BJ (cell line): ENCODE measurements around the gene FAM131B. TPM values are rescaled to one million over a fixed set of nuclear protein-coding genes. Genes with fewer than 3 reads are reported as not detected.

Experiments used
- CTCF ChIA-PET: fragments of 350-600 bp; formaldehyde crosslinking; extraction: SDS; loops from one replicate; lab custom pipeline; 2021; ENCODE audit warnings: antibody characterized with exemption, inconsistent platforms; lab: Yijun Ruan, JAX
- POLR2A ChIA-PET: fragments of 300-600 bp; sonication (Branson Sonifier 250); formaldehyde crosslinking; extraction: SDS; loops from one replicate; lab custom pipeline; 2021; ENCODE audit warnings: antibody characterized with exemption; lab: Charles Lee
- DNase-seq: peaks from one replicate; pipeline ENCODE4 v3.0.0-alpha.2; 2011; ENCODE audit warnings: low read depth
- H3K27me3 ChIP-seq: 2 replicates; pipeline ENCODE4 v1.6.0; 2011; ENCODE audit warnings: low read length; ENCODE audit not compliant: control insufficient read depth, insufficient read depth
- H3K36me3 ChIP-seq: 2 replicates; pipeline ENCODE4 v1.5.1; 2011; ENCODE audit warnings: low read length; ENCODE audit not compliant: control insufficient read depth, insufficient read depth
- H3K4me3 ChIP-seq: 2 replicates; pipeline ENCODE4 v1.5.1; 2011; ENCODE audit warnings: low read depth, mild to moderate bottlenecking, control low read depth, low read length
- polyA plus RNA-seq: library from polyadenylated mRNA; depleted of rRNA; stranded (reverse); fragments of >200 nt; gene quantifications from 2 replicates; pipeline ENCODE4 v1.2.3, GENCODE V29; 2011
- TF ChIP-seq, protein P1 (sequence below): IDR thresholded peaks from 2 replicates; pipeline ENCODE4 v1.5.1; 2011; ENCODE audit warnings: low read depth, mild to moderate bottlenecking, control low read depth, inconsistent platforms, low read length, moderate library complexity; ENCODE audit not compliant: insufficient read depth

Gene FAM131B
- polyA plus RNA-seq, 1 experiment: 2.9 TPM

DNA sequence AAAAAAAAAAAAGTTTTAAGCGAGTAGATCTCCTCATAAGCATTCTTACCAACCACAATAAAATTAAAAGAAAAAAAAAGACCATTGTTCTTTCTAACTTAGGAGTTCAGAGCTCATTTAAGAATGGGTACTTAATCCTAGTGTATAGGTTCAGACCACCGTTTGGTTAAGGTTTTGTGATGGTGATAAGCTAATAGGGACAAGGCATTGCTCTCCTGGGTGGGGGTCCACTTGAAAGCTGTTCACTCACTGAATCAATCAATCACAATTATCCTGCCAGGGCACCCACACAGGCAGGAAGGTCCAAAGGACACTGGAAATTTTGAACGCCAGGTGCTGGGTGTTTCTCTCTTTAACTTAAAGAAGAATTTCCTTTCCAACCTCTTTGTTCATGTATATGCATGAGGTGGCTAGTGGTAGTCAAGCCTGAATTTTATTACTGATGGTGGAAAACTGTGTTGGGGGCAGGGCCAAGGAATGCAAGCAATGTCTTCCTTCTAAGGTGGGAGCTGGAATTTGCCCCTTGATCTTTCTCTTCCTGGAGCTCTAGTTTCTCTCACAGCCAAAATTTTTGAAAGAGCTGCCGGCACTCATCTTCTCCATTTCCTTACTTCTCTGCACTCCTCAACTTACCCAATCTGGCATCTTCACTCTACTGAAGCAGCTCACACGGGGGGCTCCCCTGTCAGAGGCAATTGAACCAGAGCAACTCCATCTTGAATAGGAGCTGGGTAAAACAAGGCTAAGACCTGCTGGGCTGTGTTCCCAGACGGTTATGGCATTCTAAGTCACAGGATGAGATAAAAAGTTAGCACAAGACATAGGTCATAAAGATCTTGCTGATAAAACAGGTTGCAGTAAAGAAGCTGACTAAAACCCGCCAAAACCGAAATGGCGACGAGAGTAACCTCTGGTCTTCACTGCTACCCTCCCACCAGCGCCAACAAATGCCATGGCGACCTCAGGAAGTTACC lies 7.5 kb upstream of the FAM131B start:
- TF ChIP-seq, protein P1, sequence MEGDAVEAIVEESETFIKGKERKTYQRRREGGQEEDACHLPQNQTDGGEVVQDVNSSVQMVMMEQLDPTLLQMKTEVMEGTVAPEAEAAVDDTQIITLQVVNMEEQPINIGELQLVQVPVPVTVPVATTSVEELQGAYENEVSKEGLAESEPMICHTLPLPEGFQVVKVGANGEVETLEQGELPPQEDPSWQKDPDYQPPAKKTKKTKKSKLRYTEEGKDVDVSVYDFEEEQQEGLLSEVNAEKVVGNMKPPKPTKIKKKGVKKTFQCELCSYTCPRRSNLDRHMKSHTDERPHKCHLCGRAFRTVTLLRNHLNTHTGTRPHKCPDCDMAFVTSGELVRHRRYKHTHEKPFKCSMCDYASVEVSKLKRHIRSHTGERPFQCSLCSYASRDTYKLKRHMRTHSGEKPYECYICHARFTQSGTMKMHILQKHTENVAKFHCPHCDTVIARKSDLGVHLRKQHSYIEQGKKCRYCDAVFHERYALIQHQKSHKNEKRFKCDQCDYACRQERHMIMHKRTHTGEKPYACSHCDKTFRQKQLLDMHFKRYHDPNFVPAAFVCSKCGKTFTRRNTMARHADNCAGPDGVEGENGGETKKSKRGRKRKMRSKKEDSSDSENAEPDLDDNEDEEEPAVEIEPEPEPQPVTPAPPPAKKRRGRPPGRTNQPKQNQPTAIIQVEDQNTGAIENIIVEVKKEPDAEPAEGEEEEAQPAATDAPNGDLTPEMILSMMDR: no peak
- Histone ChIP-seq H3K27me3 (no peaks in the 10 kb centered on the region; the same call in 1 of the 2 replicates), H3K36me3 (no peaks in the 10 kb centered on the region), H3K4me3 (no peak overlapping the region)
- no peak for DNase-seq
- ChIA-PET POLR2A (no interaction called here), CTCF (interaction anchor here (0.6 to 4.6 kb wide), 6 partner anchors 8 to 147 kb away, joined by 3 to 30 read pairs (median 4); no protein-coding TSS in a partner anchor)

DNA sequence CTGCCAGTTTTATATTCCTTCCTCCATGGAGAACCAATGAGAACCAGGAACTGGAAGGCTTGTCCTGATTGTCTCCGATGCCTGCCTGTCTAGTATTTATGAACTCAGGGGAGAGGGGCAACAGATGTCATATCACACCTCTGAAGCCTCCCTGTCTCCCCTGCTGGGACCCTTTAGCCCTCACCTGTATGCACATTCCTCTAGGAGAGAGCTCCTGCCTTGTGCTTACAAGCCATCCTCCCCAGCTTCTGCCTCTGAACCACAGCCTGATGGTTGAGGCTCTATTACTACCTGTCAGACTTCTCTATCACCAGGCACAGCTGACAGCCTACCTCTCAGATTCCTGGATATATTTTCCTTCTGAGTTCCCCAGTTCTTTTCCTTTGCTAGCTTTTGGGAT lies 5.9 kb upstream of the FAM131B start:
- Histone ChIP-seq H3K4me3 (no peak overlapping the region), H3K27me3 (peaks cover 9% of the 10 kb centered on the region), H3K36me3 (no peaks in the 10 kb centered on the region)
- ChIA-PET POLR2A (no interaction called here), CTCF (interaction anchor here (1.2 to 4.6 kb wide), 3 partner anchors 9 to 128 kb away, joined by 3 to 30 read pairs (median 4); no protein-coding TSS in a partner anchor)
- no peak for DNase-seq
- TF ChIP-seq, protein P1: no peak

DNA sequence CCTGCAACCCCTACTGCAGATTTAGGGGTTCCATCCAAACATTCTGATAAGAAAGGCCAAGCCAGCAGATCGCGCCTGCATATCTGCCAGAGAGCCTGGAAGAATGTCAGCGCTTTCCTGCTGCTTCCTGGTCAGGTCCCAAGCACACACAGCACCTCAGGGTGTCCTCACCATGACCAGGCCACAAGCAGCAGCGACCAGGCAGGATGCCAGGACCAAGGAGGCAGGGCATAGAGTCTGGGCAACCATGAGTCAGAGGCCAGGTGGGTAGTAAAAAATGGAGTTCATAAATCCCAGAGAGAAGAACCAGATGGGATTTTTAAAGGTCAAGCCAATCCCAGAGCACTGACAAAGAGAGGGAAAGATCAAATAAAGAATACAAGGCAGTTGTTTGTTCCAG lies 5.5 kb upstream of the FAM131B start:
- ChIA-PET POLR2A (no interaction called here), CTCF (interaction anchor here (1.9 to 4.6 kb wide), 2 partner anchors 12 to 127 kb away, joined by 4 to 30 read pairs; no protein-coding TSS in a partner anchor)
- TF ChIP-seq, protein P1: no peak
- Histone ChIP-seq H3K36me3 (no peaks in the 10 kb centered on the region), H3K27me3 (peaks cover 14% of the 10 kb centered on the region), H3K4me3 (no peak overlapping the region)
- DNase-seq: no peak

GRCh38 chr7:143363016-143363937 lies 764 bp upstream of the FAM131B start:
- DNase-seq: no peak
- TF ChIP-seq, protein P1: no peak
- H3K36me3 ChIP-seq: no peaks in the 10 kb centered on the region
- peaks cover 24% of the 10 kb centered on the region for H3K27me3 ChIP-seq
- ChIA-PET CTCF (interaction anchor here (2.1 kb wide), 1 partner anchor 12 kb away, joined by 8 read pairs; no protein-coding TSS in a partner anchor), POLR2A (no interaction called here)
- H3K4me3 ChIP-seq: peak overlapping the region; percentile 32
